Measurements from ENCODE around the gene BCL6.
"Not testable (repeated sequence)": the region's sequence is repeated elsewhere in the genome, so short reads cannot be mapped to it uniquely, and the experiment has no call there.

The BCL6 gene

DNA sequence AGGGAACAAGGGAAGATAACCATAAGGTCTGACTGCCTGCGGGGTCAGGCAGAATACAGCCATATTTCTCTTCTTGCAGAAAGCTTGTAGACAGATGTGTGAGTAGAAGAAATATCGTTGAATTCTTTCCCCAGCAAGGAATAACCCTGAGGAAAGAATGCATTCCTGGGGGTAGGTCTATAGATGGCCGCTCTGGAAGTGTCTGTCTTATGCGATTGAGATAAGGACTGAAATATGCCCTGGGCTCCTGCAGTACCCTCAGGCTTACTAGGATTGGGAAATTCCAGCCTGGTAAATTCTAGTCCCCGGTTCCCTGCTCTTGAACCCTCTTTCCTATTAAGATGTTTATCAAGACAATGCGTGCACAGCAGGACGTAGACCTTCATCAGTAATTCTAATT, 59.3 kb downstream of the BCL6 start:
- in situ Hi-C loops (cut with MboI; ENCODE audit: low sequenced_read_pairs), result no loop called here

DNA sequence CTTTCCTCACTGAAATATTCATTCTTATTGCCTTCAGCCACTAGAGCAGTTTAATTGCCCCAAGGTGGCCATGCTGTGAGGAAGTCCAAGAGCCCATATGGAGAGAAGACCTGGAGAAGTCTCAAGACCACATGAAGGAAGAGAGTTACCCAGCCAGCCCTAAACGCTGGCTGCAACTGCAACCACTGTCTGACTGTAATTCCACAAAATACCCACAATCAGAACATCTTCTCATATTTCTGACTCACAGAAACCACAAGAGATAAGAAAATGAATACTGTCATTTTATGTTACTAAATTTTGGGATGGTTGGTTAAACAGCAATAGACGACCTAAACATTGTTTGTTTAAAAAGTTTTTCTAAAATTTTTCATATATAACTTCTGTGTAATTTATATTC, 60.4 kb downstream of the BCL6 start:
- in situ Hi-C loops (cut with MboI; ENCODE audit: low sequenced_read_pairs), result no loop called here

DNA sequence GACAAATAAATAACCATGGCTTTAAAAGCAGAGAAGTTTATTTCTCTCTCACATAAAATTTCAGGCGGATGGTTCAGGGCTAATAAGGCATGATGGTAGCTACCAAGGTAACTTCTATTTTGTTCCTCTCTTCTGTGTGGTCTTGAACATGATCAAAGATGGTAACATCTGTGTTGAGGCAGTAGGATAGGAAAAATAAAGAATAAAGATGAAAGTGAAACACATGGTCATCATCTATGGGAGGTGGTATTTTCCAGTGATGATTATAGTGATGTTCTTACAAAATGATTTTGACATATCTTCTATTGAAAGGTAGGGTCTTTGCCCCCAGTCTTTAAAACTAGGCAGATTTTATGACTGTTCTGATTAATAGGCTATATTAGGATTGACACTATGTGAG, 60.8 kb downstream of the BCL6 start:
- in situ Hi-C loops (cut with MboI; ENCODE audit: low sequenced_read_pairs), result no loop called here

DNA sequence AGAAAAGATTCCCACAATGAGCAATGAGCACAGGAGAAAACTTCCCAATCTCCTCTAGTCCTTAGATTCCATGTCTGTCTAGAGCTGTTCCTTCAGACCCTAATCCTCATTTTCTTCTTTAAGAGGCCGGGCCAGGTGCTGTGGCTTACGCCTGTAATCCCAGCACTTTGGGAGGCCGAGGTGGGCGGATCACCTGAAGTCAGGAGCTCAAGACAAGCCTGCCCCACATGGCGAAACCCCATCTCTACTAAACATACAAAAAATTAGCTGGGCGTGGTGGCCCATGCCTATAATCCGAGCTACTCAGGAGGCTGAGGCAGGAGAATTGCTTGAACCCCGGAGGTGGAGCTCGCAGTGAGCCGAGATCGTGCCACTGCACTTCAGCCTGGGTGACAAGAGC, 63.5 kb downstream of the BCL6 start:
- in situ Hi-C loops (cut with MboI; ENCODE audit: low sequenced_read_pairs), result not testable (repeated sequence)

DNA sequence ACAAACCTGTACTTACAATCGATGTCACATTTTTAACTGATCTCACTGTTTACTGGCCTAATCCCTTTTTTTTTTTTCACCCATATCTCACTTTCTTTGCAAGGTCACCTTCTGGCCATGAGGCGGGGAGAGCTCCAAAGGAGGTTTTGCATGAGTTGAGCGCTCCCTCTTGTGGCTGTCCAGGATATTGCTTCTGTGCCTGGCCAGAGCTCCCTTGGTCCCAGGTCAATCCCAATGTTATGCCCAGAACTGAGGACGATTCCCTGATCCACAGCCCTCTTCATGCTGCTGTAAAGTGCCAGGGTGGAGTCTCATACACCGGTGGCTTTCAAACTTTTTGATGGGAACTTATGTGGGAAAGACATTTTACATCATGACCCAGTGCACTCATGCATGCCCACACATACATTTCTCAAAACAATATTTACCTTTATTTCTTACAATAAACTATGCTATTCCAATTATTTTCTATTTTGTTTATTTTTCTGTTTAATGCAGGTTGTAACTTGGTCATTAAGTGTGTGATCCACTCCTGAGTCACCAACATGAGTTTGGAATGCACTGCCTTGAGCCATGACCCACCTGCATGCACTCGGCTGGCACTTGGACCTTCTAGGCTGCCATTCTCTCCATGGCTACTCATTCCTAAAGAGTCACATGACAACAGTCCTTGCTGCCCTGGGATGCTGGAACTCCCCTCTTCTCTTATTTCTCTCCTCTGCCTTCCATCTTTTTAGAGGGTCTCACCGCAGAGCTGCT, 65.5 kb downstream of the BCL6 start:
- in situ Hi-C loops (cut with MboI; ENCODE audit: low sequenced_read_pairs), result loop anchor here (10.0 kb wide), 1 partner anchor 355 kb away; no protein-coding TSS in a partner anchor

DNA sequence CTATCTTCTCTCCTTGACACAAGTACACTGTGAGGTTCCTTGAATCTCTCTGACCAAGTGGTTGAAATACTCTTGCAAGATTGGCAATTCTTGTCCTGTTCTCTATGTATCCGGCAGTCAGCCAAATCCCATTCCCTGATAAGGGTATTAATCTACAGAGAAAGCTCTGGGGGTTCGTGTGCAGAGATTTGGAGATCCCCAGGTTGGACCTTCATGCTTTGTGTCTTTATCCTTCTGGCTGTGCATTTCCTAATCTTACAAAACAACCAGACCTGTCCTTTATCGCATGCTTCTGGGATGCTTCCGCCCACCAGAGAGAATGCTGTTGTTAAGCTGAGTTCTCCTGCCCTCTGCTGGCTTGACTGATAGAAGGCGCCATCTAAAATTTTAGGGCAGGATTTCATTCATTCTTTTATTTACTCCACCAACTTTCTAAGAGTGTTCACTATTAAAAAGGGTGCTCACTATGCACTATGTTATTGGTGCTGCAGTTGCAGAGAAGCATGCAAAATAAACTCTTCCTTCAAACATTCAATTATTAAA, 66.5 kb downstream of the BCL6 start:
- in situ Hi-C loops (cut with MboI; ENCODE audit: low sequenced_read_pairs), result loop anchor here (10.0 kb wide), 1 partner anchor 354 kb away; no protein-coding TSS in a partner anchor

DNA sequence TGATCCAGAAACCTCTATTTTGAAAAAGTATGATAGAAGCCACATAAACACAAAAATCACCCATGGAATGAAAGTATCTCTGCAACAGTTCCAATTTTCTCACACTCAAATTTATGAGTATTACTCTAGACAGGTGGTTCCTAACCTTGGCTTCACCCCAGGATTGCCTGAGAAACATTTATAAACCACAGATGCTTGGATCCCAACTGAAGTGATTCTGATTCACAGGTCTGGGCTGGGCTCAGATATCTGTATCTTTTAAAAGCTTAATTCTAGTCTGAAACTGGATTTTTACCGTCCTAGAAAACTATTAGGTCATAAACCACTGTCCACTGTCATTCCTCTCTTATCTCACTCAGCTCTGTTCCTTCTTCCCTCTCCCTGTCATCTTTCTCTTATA, 67.7 kb downstream of the BCL6 start:
- in situ Hi-C loops (cut with MboI; ENCODE audit: low sequenced_read_pairs), result loop anchor here (10.0 kb wide), 1 partner anchor 353 kb away; no protein-coding TSS in a partner anchor

DNA sequence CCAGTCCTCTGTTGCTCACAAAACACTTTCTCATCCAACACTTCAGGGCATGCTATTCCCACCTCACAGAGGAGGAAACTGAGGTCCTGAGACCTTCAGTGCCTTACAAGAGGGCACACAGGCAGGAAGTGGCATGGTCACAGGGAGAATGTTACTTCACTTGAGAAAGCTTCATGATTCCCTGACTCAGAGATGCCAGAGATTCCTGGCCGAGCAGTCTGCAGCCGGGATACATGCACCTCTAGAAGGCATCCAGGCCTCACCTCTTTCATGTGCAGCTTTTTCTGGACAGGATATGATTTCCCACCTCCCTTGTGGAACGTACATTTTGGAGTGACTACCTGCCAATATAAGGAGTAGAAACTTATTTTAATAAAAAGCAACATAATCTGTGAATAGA, 72.3 kb downstream of the BCL6 start:
- in situ Hi-C loops (cut with MboI; ENCODE audit: low sequenced_read_pairs), result loop anchor here (10.0 kb wide), 1 partner anchor 348 kb away; no protein-coding TSS in a partner anchor

Measured in HL-60/S4 (cell line).